Psoas muscle (tissue), 8 donors: Measurements from ENCODE around the gene ADAM15. TPM values are rescaled to one million over a fixed set of nuclear protein-coding genes. Genes with fewer than 3 reads are reported as not detected.
A peak's percentile ranks its signal among the peaks of the same experiment; 100 is the strongest.

Experiments used
- ATAC-seq, 4 donors: fragments of 200-7000 bp; cut with Tn5 transposase; one replicate each; pipeline ENCODE4 v1.9.1; 2020; ENCODE audit warnings: moderate library complexity in 3 of 4, mild to moderate bottlenecking in 2 of 4
- DNase-seq, 2 donors: peaks; one replicate each; pipeline ENCODE4 v3.0.0-alpha.2; 2020
- H3K27ac ChIP-seq: fragments of 200-600 bp; one replicate; pipeline ENCODE4 v1.8.0; 2022
- H3K27me3 ChIP-seq, 3 donors: fragments of 200-600 bp in 1 of 3; one replicate each; pipeline versions ENCODE4 v1.6.1 to v1.8.0; 2013 to 2022; ENCODE audit warnings: low read length in 2 of 3, mild to moderate bottlenecking in 2 of 3, moderate library complexity in 1 of 3; ENCODE audit not compliant: insufficient read depth in 3 of 3
- H3K36me3 ChIP-seq, 2 donors: fragments of 200-600 bp in 1 of 2; one replicate each; pipeline versions ENCODE4 v1.6.1 to v1.8.0; 2013 to 2022; ENCODE audit warnings: low read depth in 1 of 2, mild to moderate bottlenecking in 1 of 2, moderate library complexity in 1 of 2; ENCODE audit not compliant: insufficient read depth in 1 of 2
- H3K4me1 ChIP-seq: fragments of 200-600 bp; one replicate; pipeline ENCODE4 v1.8.0; 2022
- H3K4me3 ChIP-seq: fragments of 200-600 bp; one replicate; pipeline ENCODE4 v1.8.0; 2022; ENCODE audit warnings: mild to moderate bottlenecking
- H3K9me3 ChIP-seq: fragments of 200-600 bp; one replicate; pipeline ENCODE4 v1.8.0; 2022
- WGBS, 3 donors: extraction: QIAGEN DNeasy Blood & Tissue Kit; methylation state at CpG; one replicate each; pipeline versions ENCODE4 v1.1.6 to v1.1.7; 2013; 5-methylcytosine and 5-hydroxymethylcytosine counted together
- intact Hi-C, 2 donors: fragments of 100-400 bp; cut with DNase I; formaldehyde crosslinking; loops; one replicate each; pipeline versions ENCODE4 v1.11.0 to v1.14.2; 2022
- polyA plus RNA-seq, 3 donors: library from polyadenylated mRNA; stranded (reverse); fragments of 200-250 nt; gene quantifications; one replicate each; pipeline ENCODE4 v1.2.3, GENCODE V29; 2013
- total RNA-seq, 4 donors: library from RNA; stranded (reverse); fragmentation: NEBNext Ultra II Directional in 2 of 4; extraction: Animal tissue kit (Norgen Biotek cat#: 25700) in 2 of 4; gene quantifications; one replicate each; pipeline versions ENCODE4 v1.2.1 to v1.2.4, GENCODE V29; 2021 to 2023
- TF ChIP-seq, protein P1 (sequence below): fragments of 200-600 bp; IDR thresholded peaks from one replicate; pipeline ENCODE4 v1.8.0; 2022; ENCODE audit warnings: antibody characterized with exemption
- donor health status: healthy with polysubstance abuse.
- donor health status: DM: no; HTN: no; CAD: no; lungs with moderate emphysema.
- donor health status: Bipolar disorder and iron deficiency.
- donor health status: healthy.
- donor health status: DM: yes; HTN: yes; CAD: no.
- donor health status: DM: no; HTN: no; CAD: no.
- donor health status: DM: no; HTN: no; CAD: no.
- donor health status: DM: yes; HTN: yes; CAD: no.

The ADAM15 gene
- total and polyA plus RNA-seq, 7 donors: 33.2 to 50.9 (median 45.4) TPM

DNA sequence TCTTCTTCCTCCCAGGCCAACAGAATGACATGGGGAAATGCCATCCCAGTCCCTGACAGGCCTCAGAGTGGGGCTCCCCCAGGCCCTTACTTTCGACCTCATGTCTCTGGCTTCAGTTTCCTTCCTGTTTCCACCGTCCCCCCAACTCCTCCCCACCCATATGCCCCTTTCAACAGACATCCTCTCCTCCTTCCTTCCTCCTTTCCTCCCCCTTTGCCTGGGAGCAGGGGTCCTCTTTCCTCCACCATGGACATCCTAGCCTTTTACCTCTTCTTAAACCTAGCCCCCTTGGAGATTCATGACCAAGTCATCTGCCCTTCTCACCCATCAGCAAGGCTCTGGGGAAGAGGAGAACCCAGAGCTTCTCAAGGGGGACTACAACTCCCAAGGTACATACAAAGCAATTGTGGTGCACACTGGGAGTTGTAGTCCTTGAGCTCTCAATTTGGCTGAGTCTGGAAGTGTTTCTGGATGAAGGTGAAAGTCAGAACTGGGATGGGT lies 44.5 kb upstream of the ADAM15 start:
- 41 to 47% (median 43%) methylated on average over 2 of the region's 2 CpGs for WGBS, 3 donors
- ATAC-seq: no peak
- Histone ChIP-seq H3K9me3 (no peaks in the 10 kb centered on the region), H3K27me3 (no peaks in the 10 kb centered on the region), H3K4me3 (peak overlapping the region; percentile 62), H3K36me3 (no peaks in the 10 kb centered on the region), H3K4me1 (peaks cover 61% of the 10 kb centered on the region), H3K27ac (peak overlapping the region; percentile 94)
- intact Hi-C loops: no loop called here
- DNase-seq: no peak
- TF ChIP-seq, protein P1, sequence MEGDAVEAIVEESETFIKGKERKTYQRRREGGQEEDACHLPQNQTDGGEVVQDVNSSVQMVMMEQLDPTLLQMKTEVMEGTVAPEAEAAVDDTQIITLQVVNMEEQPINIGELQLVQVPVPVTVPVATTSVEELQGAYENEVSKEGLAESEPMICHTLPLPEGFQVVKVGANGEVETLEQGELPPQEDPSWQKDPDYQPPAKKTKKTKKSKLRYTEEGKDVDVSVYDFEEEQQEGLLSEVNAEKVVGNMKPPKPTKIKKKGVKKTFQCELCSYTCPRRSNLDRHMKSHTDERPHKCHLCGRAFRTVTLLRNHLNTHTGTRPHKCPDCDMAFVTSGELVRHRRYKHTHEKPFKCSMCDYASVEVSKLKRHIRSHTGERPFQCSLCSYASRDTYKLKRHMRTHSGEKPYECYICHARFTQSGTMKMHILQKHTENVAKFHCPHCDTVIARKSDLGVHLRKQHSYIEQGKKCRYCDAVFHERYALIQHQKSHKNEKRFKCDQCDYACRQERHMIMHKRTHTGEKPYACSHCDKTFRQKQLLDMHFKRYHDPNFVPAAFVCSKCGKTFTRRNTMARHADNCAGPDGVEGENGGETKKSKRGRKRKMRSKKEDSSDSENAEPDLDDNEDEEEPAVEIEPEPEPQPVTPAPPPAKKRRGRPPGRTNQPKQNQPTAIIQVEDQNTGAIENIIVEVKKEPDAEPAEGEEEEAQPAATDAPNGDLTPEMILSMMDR: no peak

DNA sequence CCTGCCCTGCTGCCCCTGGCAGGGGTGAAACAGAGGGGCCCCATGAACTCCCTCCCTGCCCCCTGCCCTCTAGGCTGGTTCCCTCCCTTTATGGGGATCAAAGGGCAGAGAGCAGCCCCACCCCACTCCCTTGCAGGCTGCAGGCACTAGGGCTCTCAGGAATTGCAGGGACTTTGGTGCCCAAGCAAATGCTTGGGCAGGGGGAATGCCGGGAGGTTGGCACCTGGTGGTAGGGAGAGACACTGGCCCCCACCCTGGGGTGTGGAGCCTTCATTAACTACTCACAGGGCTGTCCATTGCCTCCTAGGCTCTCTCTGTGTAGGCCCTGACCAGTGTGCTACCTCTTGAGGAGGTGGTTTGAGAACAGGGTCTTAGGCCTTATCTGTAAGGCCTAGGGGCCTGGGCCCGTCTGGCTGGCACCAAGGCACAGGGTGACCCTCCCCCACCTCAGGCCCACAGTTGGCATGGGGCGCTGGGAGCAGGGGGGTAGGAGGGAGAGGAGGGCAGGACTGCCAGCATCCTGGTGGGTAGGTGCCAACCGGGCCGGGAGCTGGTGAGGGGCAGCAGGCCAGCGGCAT lies 43.8 kb upstream of the ADAM15 start:
- intact Hi-C loops: no loop called here
- ATAC-seq (peak; percentile 15 to 34 (median 28)), DNase-seq (peak; percentile 70 to 87)
- peak overlapping the region; percentile 62 for H3K4me3 ChIP-seq
- no peaks in the 10 kb centered on the region for H3K36me3 ChIP-seq
- no peaks in the 10 kb centered on the region for H3K27me3 ChIP-seq
- WGBS, 3 donors: 21 to 35% (median 22%) methylated on average over 5 to 6 of the region's 6 CpGs
- H3K27ac ChIP-seq: peak overlapping the region; percentile 94
- no peaks in the 10 kb centered on the region for H3K9me3 ChIP-seq
- TF ChIP-seq, protein P1: no peak
- peaks cover 68% of the 10 kb centered on the region for H3K4me1 ChIP-seq

DNA sequence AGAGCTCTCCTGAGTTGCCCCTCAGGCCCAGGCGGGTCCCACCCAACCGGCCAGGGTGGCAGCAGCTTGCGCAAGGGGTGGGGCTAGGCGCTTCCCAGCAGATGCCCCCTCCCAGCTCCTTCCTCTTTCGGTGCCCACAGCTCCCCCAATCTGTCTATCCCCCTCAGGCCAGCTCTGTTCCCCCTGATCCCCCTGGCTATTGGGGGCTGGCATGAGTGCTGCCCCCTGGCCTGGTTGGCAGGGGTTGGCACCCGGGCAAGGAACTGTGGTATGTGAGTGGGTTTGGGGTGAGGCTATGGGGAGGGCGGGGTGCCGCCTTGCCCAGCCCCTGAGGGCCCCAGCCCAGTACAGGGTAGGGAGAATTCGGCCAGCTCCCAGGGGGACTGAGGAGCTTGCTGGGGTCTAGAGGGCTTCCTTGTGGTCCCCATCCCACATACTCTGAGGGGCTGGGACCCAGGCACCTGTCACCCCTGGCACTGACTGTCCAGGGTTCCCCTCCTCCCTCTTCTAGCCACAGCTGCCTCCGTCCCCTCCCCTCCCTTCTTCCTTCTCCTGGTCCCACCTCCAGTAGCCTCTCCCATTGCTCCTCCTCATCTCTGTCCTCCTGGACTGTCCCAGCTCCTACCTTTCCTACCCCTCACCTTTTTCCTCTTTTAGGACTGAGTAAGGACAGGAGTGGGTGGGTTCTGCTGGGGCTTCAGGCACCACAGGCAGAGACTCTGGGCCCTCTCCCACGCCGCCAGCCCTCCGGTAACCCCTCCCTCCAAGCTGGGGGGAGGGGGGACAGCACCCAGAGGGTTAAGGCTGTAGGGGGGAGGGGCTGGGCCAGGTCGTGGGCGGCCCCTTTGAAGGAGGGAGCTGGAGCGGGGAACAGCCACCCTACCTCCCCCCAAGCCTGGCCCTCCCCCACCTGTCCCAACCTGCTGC lies 42.8 kb upstream of the ADAM15 start:
- intact Hi-C loops: loop anchor here in 1 of 2 donors (2.0 kb wide), 1 partner anchor 37 kb away; no protein-coding TSS in a partner anchor
- peaks cover 70% of the 10 kb centered on the region for H3K4me1 ChIP-seq
- WGBS, 3 donors: 27 to 45% (median 33%) methylated on average over 15 to 16 of the region's 16 CpGs
- peak overlapping the region; percentile 94 for H3K27ac ChIP-seq
- DNase-seq (no peak), ATAC-seq (peak in 3 of 4 donors; percentile 15 to 27 (median 18))
- no peaks in the 10 kb centered on the region for H3K9me3 ChIP-seq
- H3K4me3 ChIP-seq: peak overlapping the region; percentile 62
- no peaks in the 10 kb centered on the region for H3K27me3 ChIP-seq
- H3K36me3 ChIP-seq: no peaks in the 10 kb centered on the region
- TF ChIP-seq, protein P1: no peak

DNA sequence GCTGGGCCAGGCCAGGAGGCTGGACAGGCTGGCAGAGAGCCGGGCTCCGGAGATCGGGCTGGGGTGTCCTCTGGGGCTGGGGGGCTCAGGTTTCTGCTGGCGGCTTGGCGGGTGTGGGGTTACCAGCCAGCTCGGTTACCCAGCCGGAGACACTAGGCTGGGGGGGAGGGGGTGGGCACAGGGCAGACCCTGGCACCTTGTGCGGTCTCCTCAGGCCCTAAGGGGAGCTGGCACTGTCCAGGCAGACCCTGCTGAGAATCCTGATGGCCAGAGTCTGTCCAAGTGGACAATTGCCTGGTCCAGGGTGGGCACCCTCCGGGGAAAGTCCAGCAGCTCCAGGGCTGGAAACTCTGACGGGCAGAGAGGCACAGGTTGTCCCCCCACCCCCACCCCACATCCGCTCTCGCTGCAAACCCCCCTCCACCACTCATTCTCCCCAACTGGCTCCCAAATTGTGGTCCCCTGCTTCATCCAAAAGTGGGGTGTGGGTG lies 41.9 kb upstream of the ADAM15 start:
- intact Hi-C loops: loop anchor here in 1 of 2 donors (2.0 kb wide), 1 partner anchor 36 kb away; no protein-coding TSS in a partner anchor
- H3K27ac ChIP-seq: peak overlapping the region; percentile 94
- peak in 1 of 2 donors; percentile 79 for DNase-seq
- TF ChIP-seq, protein P1: no peak
- no peaks in the 10 kb centered on the region for H3K9me3 ChIP-seq
- H3K36me3 ChIP-seq: peaks cover 0 to 5% of the 10 kb centered on the region in 2 donors
- H3K4me1 ChIP-seq: peaks cover 69% of the 10 kb centered on the region
- 31 to 49% (median 39%) methylated on average over 9 to 12 of the region's 12 CpGs for WGBS, 3 donors
- peak overlapping the region; percentile 62 for H3K4me3 ChIP-seq
- peak in 1 of 4 donors; percentile 13 for ATAC-seq
- no peaks in the 10 kb centered on the region for H3K27me3 ChIP-seq
